HCT116 (cell line): ENCODE results near the gene NPPB.

ENCODE experiments used
- CBX3 ChIP-seq: IDR thresholded peaks from 2 replicates; pipeline ENCODE4 v1.6.1; 2012; ENCODE audit warnings: low read depth
- CTCF ChIP-seq, 3 experiments: fragments of 200-600 bp in 1 of 3; sonication (generic) in 1 of 3; IDR thresholded peaks in 2 of 3; conservative IDR thresholded peaks in 1 of 3; 2 replicates each; pipeline ENCODE4 v1.5.1; 2012 to 2017; ENCODE audit warnings: low read depth in 2 of 3, low read length in 2 of 3, antibody characterized with exemption in 1 of 3, borderline replicate concordance in 1 of 3, control low read depth in 1 of 3, mild to moderate bottlenecking in 1 of 3, mixed read lengths in 1 of 3, mixed run types in 1 of 3, moderate library complexity in 1 of 3; ENCODE audit not compliant: insufficient read depth in 1 of 3
- EGR1 ChIP-seq: IDR thresholded peaks from 2 replicates; pipeline ENCODE4 v1.6.1; 2012; ENCODE audit warnings: low read depth
- EZH2 ChIP-seq: fragments of 200-600 bp; sonication (generic); IDR thresholded peaks from 2 replicates; pipeline ENCODE4 v1.6.1; 2017; ENCODE audit warnings: antibody characterized with exemption, mixed run types
- JUND ChIP-seq: IDR thresholded peaks from 2 replicates; pipeline ENCODE4 v1.6.1; 2012
- POLR2A ChIP-seq: IDR thresholded peaks from 2 replicates; pipeline ENCODE4 v1.7.0; 2011; ENCODE audit warnings: borderline replicate concordance; ENCODE audit not compliant: insufficient read depth, insufficient read length; ENCODE audit errors: extremely low read depth
- POLR2AphosphoS5 ChIP-seq: IDR thresholded peaks from 2 replicates; pipeline ENCODE4 v1.6.1; 2011; ENCODE audit warnings: mild to moderate bottlenecking, low read depth, low read length, moderate library complexity
- REST ChIP-seq: IDR thresholded peaks from 2 replicates; pipeline ENCODE4 v1.6.1; 2012; ENCODE audit warnings: low read depth
- ZNF274 ChIP-seq: fragments of 200-500 bp; sonication (Bioruptor generic); IDR thresholded peaks from 2 replicates; pipeline ENCODE4 v1.6.1; 2014; ENCODE audit warnings: mild to moderate bottlenecking, low read depth, low read length, inconsistent platforms

- TF ChIP-seq POLR2A (no peak), CTCF (IDR thresholded peaks at IDR 0.05 in 2 of 3, conservative IDR thresholded peaks at IDR 0.05 in 1 of 3; ENCODE audit: borderline replicate concordance in 1 of 3, insufficient read depth in 1 of 3, low read depth in 2 of 3, low read length in 2 of 3) (no peak), JUND (no peak), ZNF274 (no peak), EZH2 (no peak), EGR1 (no peak), POLR2AphosphoS5 (no peak), CBX3 (no peak), REST (no peak)
These were observed 20.9 kb downstream of the NPPB start for GRCh38 chr1:11837767-11838348.
